Neural cell (in vitro differentiated cells): Measurements from ENCODE around the gene MRPL4. TPM values are rescaled to one million over a fixed set of nuclear protein-coding genes. Genes with fewer than 3 reads are reported as not detected.

Experiments used
- H2AFZ ChIP-seq: fragments of 200-600, 300-800 bp; sonication (generic), shearing (Covaris generic); 2 replicates; pipeline ENCODE4 v1.6.0; 2014; ENCODE audit warnings: low read depth, mild to moderate bottlenecking, antibody characterized with exemption, low read length, moderate library complexity
- H3F3A ChIP-seq: fragments of 200-600 bp; shearing (Covaris generic); 2 replicates; pipeline ENCODE4 v1.6.1; 2016; ENCODE audit warnings: mild to moderate bottlenecking, moderate library complexity, mixed read lengths, antibody characterized with exemption, low read length; ENCODE audit not compliant: insufficient read depth, poor library complexity, severe bottlenecking
- H3K27ac ChIP-seq: fragments of 200-600, 300-800 bp; sonication (generic), shearing (Covaris generic); 2 replicates; pipeline ENCODE4 v1.5.1; 2014; ENCODE audit warnings: mild to moderate bottlenecking, low read length, moderate library complexity
- H3K27me3 ChIP-seq: fragments of 300-800, 200-600 bp; sonication (generic), shearing (Covaris generic); 2 replicates; pipeline ENCODE4 v1.6.0; 2014; ENCODE audit warnings: mild to moderate bottlenecking, low read depth, low read length, moderate library complexity; ENCODE audit not compliant: insufficient read depth
- H3K36me3 ChIP-seq: fragments of 300-800, 200-600 bp; sonication (generic), shearing (Covaris generic); 2 replicates; pipeline ENCODE4 v1.5.1; 2014; ENCODE audit warnings: mild to moderate bottlenecking, antibody characterized with exemption, low read length, moderate library complexity; ENCODE audit not compliant: insufficient read depth
- H3K4me2 ChIP-seq: fragments of 300-800, 200-600 bp; sonication (generic), shearing (Covaris generic); 2 replicates; pipeline ENCODE4 v1.6.0; 2014; ENCODE audit warnings: mild to moderate bottlenecking, low read length
- H3K4me3 ChIP-seq: fragments of 300-800, 200-600 bp; sonication (generic), shearing (Covaris generic); 2 replicates; pipeline ENCODE4 v1.5.1; 2014; ENCODE audit warnings: mild to moderate bottlenecking, low read length, moderate library complexity
- H3K79me2 ChIP-seq: fragments of 200-600 bp; shearing (Covaris generic); replicated peaks from 2 replicates; pipeline ENCODE4 v1.6.0; 2014; ENCODE audit warnings: mild to moderate bottlenecking, low read length, moderate library complexity; ENCODE audit not compliant: insufficient read depth
- H3K9ac ChIP-seq: fragments of 300-800, 200-600 bp; sonication (generic), shearing (Covaris generic); 2 replicates; pipeline ENCODE4 v1.6.1; 2016; ENCODE audit warnings: mild to moderate bottlenecking, low read length, mixed read lengths
- H3K9me2 ChIP-seq: fragments of 200-600 bp; shearing (Covaris generic); 2 replicates; pipeline ENCODE4 v1.6.1; 2016; ENCODE audit warnings: mild to moderate bottlenecking, low read length, mixed read lengths; ENCODE audit not compliant: insufficient read depth
- H3K9me3 ChIP-seq: fragments of 200-600, 300-800 bp; sonication (generic), shearing (Covaris generic); 2 replicates; pipeline ENCODE4 v1.6.1; 2016; ENCODE audit warnings: mild to moderate bottlenecking, mixed run types, low read length, moderate library complexity, mixed read lengths
- H4K20me1 ChIP-seq: fragments of 200-600 bp; shearing (Covaris generic); 2 replicates; pipeline ENCODE4 v1.6.1; 2016; ENCODE audit warnings: mild to moderate bottlenecking, mixed run types; ENCODE audit not compliant: insufficient read depth
- EP300 ChIP-seq: fragments of 450-650 bp; conservative IDR thresholded peaks from 2 replicates; pipeline ENCODE4 v1.6.1; 2014; ENCODE audit warnings: antibody characterized with exemption, mild to moderate bottlenecking, moderate library complexity; ENCODE audit not compliant: poor library complexity, severe bottlenecking
- EZH2 ChIP-seq: fragments of 200-600, 300-800 bp; shearing (Covaris generic), sonication (generic); IDR thresholded peaks from 2 replicates; pipeline ENCODE4 v1.6.1; 2014; ENCODE audit warnings: antibody characterized with exemption, low read length, borderline replicate concordance, mild to moderate bottlenecking; ENCODE audit not compliant: insufficient read depth, poor library complexity, severe bottlenecking
- MXI1 ChIP-seq: fragments of 450-650 bp; conservative IDR thresholded peaks from 2 replicates; pipeline ENCODE4 v1.6.1; 2014; ENCODE audit warnings: antibody characterized with exemption, mild to moderate bottlenecking; ENCODE audit not compliant: poor library complexity, severe bottlenecking
- POLR2AphosphoS5 ChIP-seq: IDR thresholded peaks from 2 replicates; pipeline ENCODE4 v1.6.1; 2012
- RAD21 ChIP-seq: fragments of 450-650 bp; conservative IDR thresholded peaks from 2 replicates; pipeline ENCODE4 v1.6.1; 2014; ENCODE audit warnings: antibody characterized with exemption, mild to moderate bottlenecking, moderate library complexity
- SMC3 ChIP-seq: fragments of 450-650 bp; conservative IDR thresholded peaks from 2 replicates; pipeline ENCODE4 v1.6.1; 2014; ENCODE audit warnings: antibody characterized with exemption, mild to moderate bottlenecking, moderate library complexity; ENCODE audit not compliant: poor library complexity
- TAF1 ChIP-seq: IDR thresholded peaks from 2 replicates; pipeline ENCODE4 v1.6.1; 2012; ENCODE audit warnings: low read depth
- polyA plus RNA-seq: library from polyadenylated mRNA; depleted of rRNA; stranded (reverse); fragments of >200 nt; gene quantifications from 2 replicates; pipeline ENCODE4 v1.2.3, GENCODE V29; 2014
- TF ChIP-seq, protein P1 (sequence below): IDR thresholded peaks from 2 replicates; pipeline ENCODE4 v1.6.1; 2012; ENCODE audit warnings: borderline replicate concordance
- TF ChIP-seq, protein P2 (sequence below): fragments of 450-650 bp; IDR thresholded peaks from 2 replicates; pipeline ENCODE4 v1.5.1; 2014; ENCODE audit warnings: antibody characterized with exemption, mild to moderate bottlenecking, moderate library complexity; ENCODE audit not compliant: poor library complexity, severe bottlenecking

MRPL4 gene
- polyA plus RNA-seq, 1 donor from 2014 or later, result 27.2 TPM

DNA sequence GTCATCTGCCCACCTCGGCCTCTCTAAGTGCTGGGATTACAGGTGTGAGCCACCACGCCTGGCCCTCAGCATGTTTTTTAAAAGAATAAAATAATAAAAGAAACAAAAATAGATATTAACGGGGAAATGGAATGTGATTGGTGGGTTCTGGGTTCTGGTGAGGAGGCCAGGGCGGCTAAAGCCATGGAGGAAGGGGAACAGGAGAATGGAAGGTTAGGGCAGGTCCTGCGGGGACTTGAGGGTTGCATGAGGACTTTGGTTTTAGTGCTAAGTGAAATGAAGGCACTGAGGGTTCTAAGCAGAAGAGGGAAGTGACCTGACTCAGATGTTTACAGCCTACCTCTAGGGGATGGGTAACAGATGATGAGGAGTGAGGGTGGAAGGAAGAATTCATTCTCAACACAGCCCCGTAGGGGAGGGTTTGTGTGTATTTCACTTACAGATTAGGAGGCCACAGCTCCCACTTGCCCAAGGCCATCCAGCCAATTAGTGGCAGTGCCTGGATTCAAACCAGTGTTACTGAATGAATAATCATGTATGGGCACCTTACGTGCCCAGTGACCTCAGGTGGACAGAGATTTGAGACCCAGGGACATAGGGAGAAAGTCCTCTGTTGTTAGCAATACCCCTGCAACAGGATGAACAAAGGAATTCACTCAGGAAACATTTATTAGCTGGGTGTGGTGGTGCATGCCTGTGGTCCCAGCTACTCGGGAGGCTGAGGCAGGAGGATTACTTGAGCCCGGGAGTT is 6.7 kb upstream of the MRPL4 start:
- H3F3A ChIP-seq, result no peaks in the 10 kb centered on the region
- H3K9me2 ChIP-seq, result no peaks in the 10 kb centered on the region
- no peak overlapping the region for H3K4me2 ChIP-seq
- no peak overlapping the region for H3K9ac ChIP-seq
- no peak overlapping the region for H3K27ac ChIP-seq
- H3K27me3 ChIP-seq, result no peaks in the 10 kb centered on the region
- no peaks in the 10 kb centered on the region for H3K36me3 ChIP-seq
- H4K20me1 ChIP-seq, result no peaks in the 10 kb centered on the region
- no peaks in the 10 kb centered on the region for H3K79me2 ChIP-seq
- no peak overlapping the region for H3K4me3 ChIP-seq
- H3K9me3 ChIP-seq, result no peaks in the 10 kb centered on the region
- TF ChIP-seq, protein P1, sequence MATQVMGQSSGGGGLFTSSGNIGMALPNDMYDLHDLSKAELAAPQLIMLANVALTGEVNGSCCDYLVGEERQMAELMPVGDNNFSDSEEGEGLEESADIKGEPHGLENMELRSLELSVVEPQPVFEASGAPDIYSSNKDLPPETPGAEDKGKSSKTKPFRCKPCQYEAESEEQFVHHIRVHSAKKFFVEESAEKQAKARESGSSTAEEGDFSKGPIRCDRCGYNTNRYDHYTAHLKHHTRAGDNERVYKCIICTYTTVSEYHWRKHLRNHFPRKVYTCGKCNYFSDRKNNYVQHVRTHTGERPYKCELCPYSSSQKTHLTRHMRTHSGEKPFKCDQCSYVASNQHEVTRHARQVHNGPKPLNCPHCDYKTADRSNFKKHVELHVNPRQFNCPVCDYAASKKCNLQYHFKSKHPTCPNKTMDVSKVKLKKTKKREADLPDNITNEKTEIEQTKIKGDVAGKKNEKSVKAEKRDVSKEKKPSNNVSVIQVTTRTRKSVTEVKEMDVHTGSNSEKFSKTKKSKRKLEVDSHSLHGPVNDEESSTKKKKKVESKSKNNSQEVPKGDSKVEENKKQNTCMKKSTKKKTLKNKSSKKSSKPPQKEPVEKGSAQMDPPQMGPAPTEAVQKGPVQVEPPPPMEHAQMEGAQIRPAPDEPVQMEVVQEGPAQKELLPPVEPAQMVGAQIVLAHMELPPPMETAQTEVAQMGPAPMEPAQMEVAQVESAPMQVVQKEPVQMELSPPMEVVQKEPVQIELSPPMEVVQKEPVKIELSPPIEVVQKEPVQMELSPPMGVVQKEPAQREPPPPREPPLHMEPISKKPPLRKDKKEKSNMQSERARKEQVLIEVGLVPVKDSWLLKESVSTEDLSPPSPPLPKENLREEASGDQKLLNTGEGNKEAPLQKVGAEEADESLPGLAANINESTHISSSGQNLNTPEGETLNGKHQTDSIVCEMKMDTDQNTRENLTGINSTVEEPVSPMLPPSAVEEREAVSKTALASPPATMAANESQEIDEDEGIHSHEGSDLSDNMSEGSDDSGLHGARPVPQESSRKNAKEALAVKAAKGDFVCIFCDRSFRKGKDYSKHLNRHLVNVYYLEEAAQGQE, result no peak
- no peak for TF ChIP-seq EP300
- TF ChIP-seq, protein P2, sequence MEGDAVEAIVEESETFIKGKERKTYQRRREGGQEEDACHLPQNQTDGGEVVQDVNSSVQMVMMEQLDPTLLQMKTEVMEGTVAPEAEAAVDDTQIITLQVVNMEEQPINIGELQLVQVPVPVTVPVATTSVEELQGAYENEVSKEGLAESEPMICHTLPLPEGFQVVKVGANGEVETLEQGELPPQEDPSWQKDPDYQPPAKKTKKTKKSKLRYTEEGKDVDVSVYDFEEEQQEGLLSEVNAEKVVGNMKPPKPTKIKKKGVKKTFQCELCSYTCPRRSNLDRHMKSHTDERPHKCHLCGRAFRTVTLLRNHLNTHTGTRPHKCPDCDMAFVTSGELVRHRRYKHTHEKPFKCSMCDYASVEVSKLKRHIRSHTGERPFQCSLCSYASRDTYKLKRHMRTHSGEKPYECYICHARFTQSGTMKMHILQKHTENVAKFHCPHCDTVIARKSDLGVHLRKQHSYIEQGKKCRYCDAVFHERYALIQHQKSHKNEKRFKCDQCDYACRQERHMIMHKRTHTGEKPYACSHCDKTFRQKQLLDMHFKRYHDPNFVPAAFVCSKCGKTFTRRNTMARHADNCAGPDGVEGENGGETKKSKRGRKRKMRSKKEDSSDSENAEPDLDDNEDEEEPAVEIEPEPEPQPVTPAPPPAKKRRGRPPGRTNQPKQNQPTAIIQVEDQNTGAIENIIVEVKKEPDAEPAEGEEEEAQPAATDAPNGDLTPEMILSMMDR, result no peak
- TF ChIP-seq TAF1, result no peak
- H2AFZ ChIP-seq, result no peak overlapping the region

DNA sequence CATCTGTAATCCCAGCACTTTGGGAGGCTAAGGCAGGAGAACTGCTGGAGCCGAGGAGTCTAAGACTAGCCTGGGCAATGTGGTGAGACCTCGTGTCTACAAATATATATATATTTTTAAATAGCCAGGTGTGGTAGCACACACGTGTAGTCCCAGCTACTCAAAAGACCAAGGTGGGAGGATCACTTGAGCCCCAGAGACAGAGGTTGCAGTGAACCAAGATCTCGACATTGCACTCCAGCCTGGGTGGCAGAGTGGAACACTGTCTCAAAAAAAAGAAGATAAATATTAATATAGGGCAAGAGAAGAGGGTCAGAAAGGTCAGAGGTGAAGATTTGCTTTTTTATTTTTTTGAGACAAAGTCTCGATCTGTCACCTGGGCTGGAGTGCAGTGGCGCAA is 5.5 kb upstream of the MRPL4 start:
- Histone ChIP-seq H3K79me2 (no peaks in the 10 kb centered on the region), H3K27me3 (no peaks in the 10 kb centered on the region), H3K4me2 (no peak overlapping the region), H3K4me3 (no peak overlapping the region), H3K9me3 (no peaks in the 10 kb centered on the region), H2AFZ (no peak overlapping the region), H4K20me1 (no peaks in the 10 kb centered on the region), H3K9ac (no peak overlapping the region), H3K9me2 (no peaks in the 10 kb centered on the region), H3K36me3 (no peaks in the 10 kb centered on the region), H3K27ac (no peak overlapping the region), H3F3A (no peaks in the 10 kb centered on the region)
- TF ChIP-seq, protein P1, result no peak
- TF ChIP-seq EP300 (no peak), MXI1 (no peak), RAD21 (no peak), SMC3 (no peak), TAF1 (no peak), POLR2AphosphoS5 (no peak), EZH2 (no peak)
- TF ChIP-seq, protein P2, result no peak
